Esophagus squamous epithelium (tissue), 5 donors: Measurements from ENCODE around the gene SHISA5. TPM values are rescaled to one million over a fixed set of nuclear protein-coding genes. Genes with fewer than 3 reads are reported as not detected.

Source experiments
- DNase-seq: peaks from one replicate; lab custom pipeline; 2025; lab: John Stamatoyannopoulos, UW
- H3K27ac ChIP-seq, 4 donors: fragments of 200-600 bp; sonication (generic); one replicate each; pipeline ENCODE4 v1.5.1; 2016 to 2019; ENCODE audit warnings: mild to moderate bottlenecking in 1 of 4
- H3K27me3 ChIP-seq, 4 donors: fragments of 200-600 bp; sonication (generic); 1 replicate in 3 of 4; 2 replicates in 1 of 4; pipeline versions ENCODE4 v1.5.1 to v1.6.0; 2017 to 2021; ENCODE audit warnings: antibody characterized with exemption in 1 of 4
- H3K36me3 ChIP-seq, 3 donors: fragments of 200-600 bp; sonication (generic); one replicate each; pipeline ENCODE4 v1.5.1; 2016 to 2019
- H3K4me1 ChIP-seq, 3 donors: fragments of 200-600 bp; sonication (generic); one replicate each; pipeline ENCODE4 v1.5.1; 2017 to 2019
- H3K4me3 ChIP-seq, 4 donors: fragments of 200-600 bp; sonication (generic); 1 replicate in 3 of 4; 2 replicates in 1 of 4; pipeline ENCODE4 v1.5.1; 2016 to 2019; ENCODE audit warnings: mild to moderate bottlenecking in 2 of 4, moderate library complexity in 1 of 4
- H3K9me3 ChIP-seq, 3 donors: fragments of 200-600 bp; sonication (generic); one replicate each; pipeline ENCODE4 v1.5.1; 2016 to 2019
- CTCF ChIP-seq, 6 experiments: fragments of 450-650 bp in 4 of 6; fragments of 200-600 bp in 2 of 6; sonication (generic) in 2 of 6; IDR thresholded peaks; one replicate each; pipeline ENCODE4 v1.5.1; 2016 to 2019; ENCODE audit warnings: antibody characterized with exemption in 6 of 6, mild to moderate bottlenecking in 4 of 6, moderate library complexity in 4 of 6
- POLR2A ChIP-seq, 4 donors: fragments of 450-650 bp; IDR thresholded peaks; one replicate each; pipeline ENCODE4 v1.6.1; 2017; ENCODE audit warnings: antibody characterized with exemption in 4 of 4, mild to moderate bottlenecking in 4 of 4, moderate library complexity in 3 of 4
- WGBS, 2 donors: methylation state at CpG; one replicate each; pipeline ENCODE4 v1.1.5; 2018; 5-methylcytosine and 5-hydroxymethylcytosine counted together
- intact Hi-C: fragments of 100-400 bp; cut with DNase I; formaldehyde crosslinking; loops from one replicate; pipeline ENCODE4 v1.15.0; 2022
- total RNA-seq, 4 donors: library from RNA; depleted of rRNA; stranded (reverse); fragments of >200 nt; gene quantifications; one replicate each; pipeline ENCODE4 v1.1.0, GENCODE V29; 2016
- donor health status: DM: yes; HTN: yes; CAD: no.

The SHISA5 gene
- total RNA-seq, 4 donors from 2014 or later: 71.8 to 138 (median 115) TPM

GRCh38 chr3:48436477-48436787 is 67.5 kb downstream of the SHISA5 start:
- Histone ChIP-seq H3K4me3 (no peak overlapping the region), H3K4me1 (peaks cover 43 to 74% (median 60%) of the 10 kb centered on the region in 3 donors), H3K36me3 (peaks cover 0 to 12% (median 0%) of the 10 kb centered on the region in 3 donors), H3K27me3 (no peaks in the 10 kb centered on the region), H3K27ac (peak overlapping the region in 3 of 4 donors; percentile 72 to 98 (median 96)), H3K9me3 (no peaks in the 10 kb centered on the region)
- no peak for TF ChIP-seq CTCF (IDR thresholded peaks at IDR 0.05)
- TF ChIP-seq POLR2A (IDR thresholded peaks at IDR 0.05): no peak
- intact Hi-C loops: loop anchor here (2.0 to 5.0 kb wide), 2 partner anchors 38 to 244 kb away; no protein-coding TSS in a partner anchor
- 36 to 53% methylated on average over 1 of the region's 1 CpG for WGBS, 2 donors
- DNase-seq: no peak

- peaks cover 45 to 74% (median 60%) of the 10 kb centered on the region in 3 donors for H3K4me1 ChIP-seq
- no peak for TF ChIP-seq POLR2A (IDR thresholded peaks at IDR 0.05)
- peak; percentile 99 to 100 (median 100) for TF ChIP-seq CTCF (IDR thresholded peaks at IDR 0.05)
- no peak for DNase-seq
Observed at GRCh38 chr3:48435774-48436476, 68.0 kb downstream of the SHISA5 start.

GRCh38 chr3:48435223-48435595 is 68.8 kb downstream of the SHISA5 start:
- 80 to 94% methylated on average over 1 to 3 of the region's 4 CpGs for WGBS, 2 donors
- intact Hi-C loops: loop anchor here (2.0 to 5.0 kb wide), 2 partner anchors 162 to 243 kb away; no protein-coding TSS in a partner anchor

More at GRCh38 chr3:48435774-48436476, 68.0 kb downstream of the SHISA5 start:
- WGBS, 2 donors: 22 to 31% methylated on average over 7 of the region's 7 CpGs
- peak overlapping the region; percentile 95 to 98 (median 96) for H3K27ac ChIP-seq
- no peak overlapping the region for H3K4me3 ChIP-seq
- no peaks in the 10 kb centered on the region for H3K9me3 ChIP-seq
- no peaks in the 10 kb centered on the region for H3K27me3 ChIP-seq
- intact Hi-C loops: loop anchor here (2.0 to 5.0 kb wide), 3 partner anchors 37 to 244 kb away; no protein-coding TSS in a partner anchor
- H3K36me3 ChIP-seq: peaks cover 0 to 11% (median 0%) of the 10 kb centered on the region in 3 donors

GRCh38 chr3:48434591-48435222 is 69.3 kb downstream of the SHISA5 start:
- WGBS, 2 donors: 27 to 65% methylated on average over 10 to 14 of the region's 15 CpGs
- Histone ChIP-seq H3K4me3 (no peak overlapping the region), H3K9me3 (no peaks in the 10 kb centered on the region), H3K4me1 (peaks cover 56 to 82% (median 68%) of the 10 kb centered on the region in 3 donors), H3K36me3 (peaks cover 0 to 11% (median 0%) of the 10 kb centered on the region in 3 donors), H3K27ac (peak overlapping the region; percentile 95 to 98 (median 96)), H3K27me3 (no peaks in the 10 kb centered on the region)
- intact Hi-C loops: loop anchor here (2.0 to 5.0 kb wide), 2 partner anchors 162 to 242 kb away; no protein-coding TSS in a partner anchor
- TF ChIP-seq POLR2A (IDR thresholded peaks at IDR 0.05) (no peak), CTCF (IDR thresholded peaks at IDR 0.05) (no peak)
- DNase-seq: no peak

More at GRCh38 chr3:48435223-48435595, 68.8 kb downstream of the SHISA5 start:
- Histone ChIP-seq H3K27me3 (no peaks in the 10 kb centered on the region), H3K36me3 (peaks cover 0 to 11% (median 0%) of the 10 kb centered on the region in 3 donors), H3K9me3 (no peaks in the 10 kb centered on the region), H3K4me3 (no peak overlapping the region), H3K27ac (peak overlapping the region; percentile 95 to 98 (median 96)), H3K4me1 (peaks cover 51 to 78% (median 66%) of the 10 kb centered on the region in 3 donors)
- TF ChIP-seq CTCF (IDR thresholded peaks at IDR 0.05): no peak
- no peak for DNase-seq
